Effector CD4-positive, alpha-beta T cell (primary cell): ENCODE data around the gene DBX1.

Experiments
- DNase-seq: peaks from one replicate; pipeline ENCODE4 v3.0.0-alpha.2; 2020

The DBX1 gene

GRCh38 chr11:20120134-20120925 lies 39.9 kb downstream of the DBX1 start:
- no peak for DNase-seq

- DNase-seq = no peak
Observed at GRCh38 chr11:20119315-20119714, 41.0 kb downstream of the DBX1 start.

GRCh38 chr11:20118209-20118608 lies 42.1 kb downstream of the DBX1 start:
- no peak for DNase-seq

GRCh38 chr11:20117291-20117690 lies 43.0 kb downstream of the DBX1 start:
- DNase-seq = no peak

- DNase-seq = no peak
Observed at GRCh38 chr11:20116825-20117224, 43.5 kb downstream of the DBX1 start.

GRCh38 chr11:20114588-20114987 lies 45.7 kb downstream of the DBX1 start:
- DNase-seq = no peak

GRCh38 chr11:20113149-20113438 lies 47.2 kb downstream of the DBX1 start:
- DNase-seq = no peak

GRCh38 chr11:20112291-20113148 lies 47.8 kb downstream of the DBX1 start:
- no peak for DNase-seq

GRCh38 chr11:20111871-20112270 lies 48.4 kb downstream of the DBX1 start:
- no peak for DNase-seq

- DNase-seq = no peak
Observed at GRCh38 chr11:20110908-20111669, 49.2 kb downstream of the DBX1 start.

- no peak for DNase-seq
Observed at GRCh38 chr11:20109731-20110445, 50.4 kb downstream of the DBX1 start.
